CMK (cell line): ENCODE measurements around the gene ALDH7A1.
"Not testable (repeated sequence)": the region's sequence is repeated elsewhere in the genome, so short reads cannot be mapped to it uniquely, and the experiment has no call there.

ENCODE experiments used
- DNase-seq: peaks from one replicate; pipeline ENCODE4 v3.0.0-alpha.2; 2010; ENCODE audit warnings: low read depth

The ALDH7A1 gene

DNA sequence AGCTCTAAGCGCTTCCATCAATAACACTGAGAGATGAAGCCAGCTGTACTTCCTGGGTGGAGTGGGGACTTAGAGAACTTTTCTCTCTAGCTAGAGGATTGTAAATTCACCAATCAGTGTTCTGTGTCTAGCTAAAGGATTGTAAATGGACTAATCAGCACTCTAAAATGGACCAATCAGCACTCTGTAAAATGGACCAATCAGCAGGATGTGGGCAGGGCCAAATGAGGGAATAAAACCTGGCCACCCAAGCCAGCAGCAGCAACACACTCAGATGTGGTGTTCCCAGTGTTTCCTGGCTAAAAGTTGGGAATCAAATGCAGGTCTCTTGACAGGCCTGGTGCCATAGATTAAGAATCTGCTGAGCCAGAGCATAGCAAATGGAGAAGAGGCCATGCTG is 60.5 kb downstream of the ALDH7A1 start:
- no peak for DNase-seq

DNA sequence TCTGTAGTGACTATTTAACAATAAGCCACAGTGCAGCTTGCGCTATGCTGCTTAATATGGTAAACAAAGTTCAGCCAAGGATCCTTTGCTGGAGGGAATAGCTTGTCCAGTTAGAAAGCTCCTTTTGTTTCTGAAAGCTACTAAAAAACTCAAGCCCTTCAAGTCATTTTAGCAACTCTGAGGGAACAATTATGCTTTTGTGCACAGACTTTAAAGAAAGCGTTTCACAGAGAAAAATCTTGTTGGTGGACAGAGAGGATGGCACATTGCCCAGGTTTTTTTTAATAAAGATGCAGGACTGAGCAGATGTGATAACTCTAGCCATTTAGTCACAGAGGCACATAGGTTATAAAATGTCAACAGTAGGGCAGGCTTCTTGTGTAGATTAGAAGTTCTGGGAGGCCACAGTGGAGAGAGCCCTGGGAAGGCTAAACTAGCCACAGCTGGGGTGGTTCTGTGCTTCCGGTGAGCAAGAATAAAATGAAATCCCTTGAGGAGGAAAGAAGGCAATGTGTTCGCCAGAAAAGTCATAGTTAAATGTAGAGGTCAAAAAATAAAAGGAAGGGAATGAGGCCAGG is 63.4 kb downstream of the ALDH7A1 start:
- DNase-seq: no peak

DNA sequence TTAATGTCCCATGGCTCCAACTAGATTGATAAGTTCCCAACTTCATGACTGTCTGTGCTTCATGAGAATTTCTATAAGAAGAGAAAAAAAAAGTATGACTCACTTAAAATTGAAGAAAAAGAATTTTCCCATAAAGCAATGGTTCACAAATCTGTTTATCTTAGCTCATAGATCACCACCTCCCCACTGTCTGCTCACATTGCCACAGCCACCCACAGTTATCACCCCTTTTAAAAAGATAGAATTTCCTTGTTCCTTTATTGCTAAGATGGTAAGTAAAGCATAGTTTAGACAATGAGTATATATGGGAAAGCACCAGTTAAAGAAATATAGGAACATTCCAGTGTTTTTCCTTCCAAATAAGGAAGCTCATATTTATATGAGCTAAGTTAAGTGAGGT is 67.1 kb downstream of the ALDH7A1 start:
- DNase-seq: no peak

DNA sequence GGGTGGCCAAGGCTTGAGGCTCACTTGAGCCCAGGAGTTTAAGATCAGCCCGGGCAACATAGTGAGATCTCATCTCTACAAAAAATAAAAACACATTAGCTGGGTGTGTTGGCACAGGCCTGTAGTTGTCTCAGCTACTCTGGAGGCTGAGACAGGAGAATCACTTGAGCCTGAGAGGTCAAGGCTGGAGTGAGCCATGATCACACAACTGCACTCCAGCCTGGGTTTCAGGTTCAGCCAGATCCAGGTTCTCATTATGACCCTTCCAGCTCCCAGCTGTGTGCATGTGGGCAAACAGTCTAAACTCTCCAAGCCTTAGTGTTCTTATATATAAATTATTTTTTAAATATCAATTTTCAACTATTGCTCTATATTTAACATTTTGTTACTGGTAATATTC is 67.9 kb downstream of the ALDH7A1 start:
- DNase-seq: no peak

DNA sequence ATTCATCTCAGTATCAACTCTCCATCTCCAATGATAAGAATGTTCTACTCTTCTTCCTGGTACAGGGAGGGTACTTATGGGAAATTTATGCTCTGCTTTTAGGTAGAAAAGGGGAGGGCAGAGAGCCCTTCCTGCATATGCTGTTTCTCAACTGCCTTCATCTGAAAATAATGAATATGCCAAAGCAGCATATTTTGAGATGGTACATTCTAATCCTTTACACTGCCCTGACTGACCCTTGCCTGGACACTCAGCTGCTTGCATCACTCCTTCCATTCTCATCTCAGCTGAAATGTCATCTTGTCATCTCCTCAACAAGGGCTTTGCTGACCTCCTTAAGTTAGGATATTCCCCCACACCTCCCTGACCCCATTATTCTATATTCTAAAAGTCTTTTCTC is 68.5 kb downstream of the ALDH7A1 start:
- DNase-seq: no peak

DNA sequence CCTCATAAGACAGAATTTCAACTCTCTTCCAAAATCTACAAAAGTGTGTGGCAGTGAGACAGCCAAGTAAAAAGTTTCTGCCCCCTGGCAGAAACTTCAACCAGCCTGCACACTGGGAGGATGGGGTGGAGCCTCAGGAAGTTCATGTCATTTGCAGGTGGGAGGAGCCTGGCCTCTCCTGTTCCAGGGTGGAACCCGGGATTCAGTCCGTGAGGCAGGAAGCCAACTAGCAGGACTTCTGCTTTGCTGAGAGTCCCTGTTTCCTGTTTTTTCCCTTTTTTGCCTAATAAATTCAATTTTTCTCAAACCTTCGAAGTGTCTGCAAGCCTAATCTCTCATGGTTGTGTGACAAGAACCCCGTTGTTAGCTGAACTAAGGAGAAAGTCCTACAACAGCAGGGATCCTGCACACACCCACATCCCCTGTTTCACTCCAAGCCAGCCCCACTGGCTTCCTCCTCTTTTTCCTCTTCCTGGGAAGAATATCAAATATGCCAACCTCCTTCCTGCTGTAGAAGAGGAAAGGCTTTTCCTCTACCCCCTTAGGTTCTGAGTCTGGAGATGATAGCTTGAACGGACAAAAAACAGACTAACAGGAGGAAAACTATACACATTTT is 69.3 kb downstream of the ALDH7A1 start:
- DNase-seq: no peak

DNA sequence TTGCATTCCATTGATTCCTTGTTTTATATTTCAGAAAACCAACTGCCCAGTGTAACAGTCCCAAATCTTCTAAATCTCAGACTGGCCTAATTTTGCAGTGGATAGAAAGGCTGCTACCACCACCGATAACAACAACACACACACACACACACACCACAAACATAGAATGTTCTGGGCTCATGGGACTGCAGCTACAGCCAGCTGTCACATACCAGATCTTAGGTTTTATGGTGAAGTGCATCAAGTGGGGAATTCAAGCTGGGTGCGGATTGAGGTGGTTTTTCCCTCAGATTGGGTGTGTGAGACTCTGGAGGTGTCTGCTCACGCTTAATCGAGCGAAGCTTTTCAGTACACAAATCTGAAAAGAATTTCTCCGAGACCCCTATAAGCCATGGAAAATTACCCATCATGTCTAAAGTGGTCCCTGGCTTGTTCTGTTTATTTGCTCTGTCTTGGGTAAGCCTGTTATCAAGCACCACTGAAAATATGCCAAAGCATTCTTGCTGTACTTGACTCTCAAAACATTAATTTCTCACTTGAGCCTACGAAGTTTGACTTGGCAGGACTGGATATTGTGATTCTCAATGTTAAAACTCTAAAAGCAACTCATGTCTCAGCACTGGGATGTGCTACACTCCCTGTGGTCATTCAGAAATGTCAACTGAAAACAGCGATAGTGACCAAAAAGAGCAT is 71.1 kb downstream of the ALDH7A1 start:
- no peak for DNase-seq

DNA sequence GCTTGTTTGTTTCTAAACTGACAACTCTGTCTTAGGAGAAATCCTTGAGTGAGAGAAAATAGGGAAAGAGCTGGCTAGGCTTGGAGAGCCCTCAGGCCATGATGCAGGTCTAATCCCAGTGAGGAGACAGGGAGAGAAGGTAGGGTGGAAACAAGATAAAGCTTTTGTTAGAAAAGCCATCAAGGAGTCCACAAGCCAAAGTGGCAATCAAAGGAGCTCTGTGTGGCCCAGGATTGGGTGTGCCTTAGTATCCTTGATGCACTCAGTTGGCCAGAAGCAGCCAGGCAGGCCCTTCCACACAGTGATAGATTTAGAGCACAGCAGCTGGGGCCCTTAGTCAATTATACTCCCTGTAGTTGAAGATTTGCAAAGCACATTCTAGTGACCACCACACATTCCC is 73.9 kb downstream of the ALDH7A1 start:
- DNase-seq: no peak

DNA sequence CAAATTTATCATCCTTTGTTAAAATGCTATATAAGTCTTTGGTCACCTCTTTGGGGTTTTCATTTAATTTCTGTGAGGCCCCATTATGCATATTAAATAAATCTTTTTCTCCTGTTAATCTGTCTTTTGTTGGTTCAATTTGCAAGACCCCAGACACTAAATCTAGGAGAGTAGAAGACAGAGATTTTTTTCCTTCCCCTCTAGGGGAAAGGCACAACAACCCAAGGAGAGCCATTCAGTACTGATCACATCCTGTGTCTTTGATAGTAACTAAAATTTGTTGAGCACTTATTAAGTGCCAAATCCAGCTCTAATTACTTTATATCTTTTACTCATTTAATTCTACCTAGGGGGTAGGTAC is 74.4 kb downstream of the ALDH7A1 start:
- no peak for DNase-seq

DNA sequence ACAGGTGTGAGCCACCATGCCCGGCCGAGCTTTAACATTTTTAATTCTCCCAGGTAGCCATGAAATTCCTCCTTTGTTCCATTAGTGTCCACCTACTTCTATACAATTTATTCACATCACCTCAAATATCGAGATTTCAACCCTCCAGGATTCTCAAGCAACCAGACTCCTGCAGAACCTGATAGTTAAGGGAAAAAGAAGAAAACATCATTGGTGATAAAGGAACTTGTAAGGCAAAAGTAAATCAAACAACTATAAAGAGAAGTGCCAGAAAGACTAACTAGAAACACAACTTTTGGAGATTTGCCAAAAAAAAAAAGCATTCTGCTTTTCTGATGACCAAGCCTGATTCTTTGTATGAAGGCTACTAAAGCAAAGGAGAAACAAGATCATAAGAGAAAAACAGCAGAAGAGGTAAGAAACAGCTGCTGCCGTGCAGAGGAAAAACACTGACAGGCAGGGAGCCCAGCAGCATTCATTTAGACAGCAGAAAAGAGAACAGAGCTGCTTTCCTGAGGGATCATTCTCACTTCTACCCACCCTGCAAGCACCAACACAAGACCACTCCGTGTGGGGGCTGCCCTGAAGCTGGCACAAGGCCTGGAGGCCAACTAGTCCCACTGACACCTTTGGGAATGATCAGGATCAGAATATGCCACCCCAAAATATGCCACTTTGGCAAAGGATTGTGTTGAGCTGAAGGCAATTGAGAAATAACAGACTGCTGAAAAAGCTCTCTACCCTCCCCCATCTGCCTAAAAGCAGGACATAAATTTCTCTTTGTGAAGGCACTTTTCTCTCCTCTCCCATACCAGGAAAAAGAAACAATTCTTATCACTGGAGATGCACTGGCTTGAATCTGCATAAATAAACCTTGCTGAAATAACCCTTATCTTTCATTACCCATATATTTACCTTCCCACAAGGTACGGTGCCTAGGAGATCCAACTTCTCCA is 75.1 kb downstream of the ALDH7A1 start:
- DNase-seq: no peak

DNA sequence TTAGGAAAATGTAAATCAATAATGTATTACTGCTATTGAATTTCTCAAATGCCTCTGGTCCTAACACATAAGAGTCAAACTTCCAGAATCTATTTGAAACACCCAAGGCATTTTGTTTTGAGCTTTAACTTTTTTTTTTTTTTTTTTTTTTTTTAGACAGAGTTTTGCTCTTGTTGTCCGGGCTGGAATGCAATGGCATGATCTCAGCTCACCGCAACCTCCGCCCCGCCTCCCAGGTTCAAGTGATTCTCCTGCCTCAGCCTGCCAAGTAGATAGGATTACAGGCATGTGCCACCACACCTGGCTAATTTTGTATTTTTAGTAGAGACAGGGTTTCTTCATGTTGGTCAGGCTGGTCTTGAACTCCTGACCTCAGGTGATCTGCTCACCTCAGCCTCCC is 75.8 kb downstream of the ALDH7A1 start:
- DNase-seq: not testable (repeated sequence)

DNA sequence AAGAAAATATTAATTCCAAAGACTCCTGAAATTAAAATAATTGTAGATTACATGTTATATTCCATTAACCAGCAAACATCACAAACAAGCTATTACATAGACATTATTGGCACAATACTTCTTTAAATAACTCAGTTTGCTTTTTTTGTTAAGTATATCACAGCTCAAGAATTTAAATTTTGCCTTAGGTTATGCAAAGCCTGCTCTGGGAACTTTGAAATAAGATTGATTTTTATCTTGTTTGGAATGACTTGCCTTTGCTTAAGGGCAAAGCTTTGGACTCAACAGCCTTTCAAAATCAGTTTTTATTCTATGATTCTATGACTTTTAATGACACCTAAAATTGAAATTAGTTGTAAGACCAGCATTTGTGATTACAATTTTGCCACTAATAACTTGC is 78.2 kb downstream of the ALDH7A1 start:
- no peak for DNase-seq

DNA sequence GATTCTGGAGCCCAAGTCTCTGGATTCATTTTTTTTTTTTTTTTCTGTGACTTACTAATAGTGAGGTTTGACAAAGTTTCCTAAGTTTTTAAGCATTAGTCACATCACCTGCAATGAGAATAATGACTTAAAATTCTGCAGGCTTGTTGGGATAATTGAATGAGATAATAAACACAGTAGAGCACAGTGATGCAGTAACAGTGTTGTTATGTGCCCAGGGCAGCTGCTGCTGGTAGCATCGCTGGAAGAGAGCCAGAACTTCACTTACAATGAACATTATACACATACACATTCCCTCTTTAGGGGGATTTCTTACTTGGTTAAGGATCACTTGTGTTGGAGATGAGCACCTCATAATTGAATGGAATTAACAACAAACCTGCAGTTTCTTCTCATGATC is 78.9 kb downstream of the ALDH7A1 start:
- DNase-seq: no peak

DNA sequence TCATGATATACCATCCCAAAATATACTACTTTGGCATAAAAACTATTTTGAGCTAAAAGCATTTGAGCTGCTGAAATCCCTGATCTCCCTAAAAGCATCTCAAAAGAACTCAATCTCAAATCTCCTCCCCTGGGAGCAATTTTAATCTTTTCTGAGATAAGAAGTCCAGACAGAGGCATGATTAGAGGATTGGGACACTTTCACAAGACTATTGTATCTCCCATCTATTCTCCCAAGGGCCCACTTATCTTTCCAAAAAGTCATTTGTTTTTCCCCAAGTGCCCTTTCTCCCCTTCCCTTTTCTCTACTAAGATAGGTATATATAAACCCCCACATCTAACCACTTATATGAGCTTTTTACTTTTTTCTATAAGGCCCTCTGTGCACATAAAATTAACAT is 79.7 kb downstream of the ALDH7A1 start:
- DNase-seq: no peak

DNA sequence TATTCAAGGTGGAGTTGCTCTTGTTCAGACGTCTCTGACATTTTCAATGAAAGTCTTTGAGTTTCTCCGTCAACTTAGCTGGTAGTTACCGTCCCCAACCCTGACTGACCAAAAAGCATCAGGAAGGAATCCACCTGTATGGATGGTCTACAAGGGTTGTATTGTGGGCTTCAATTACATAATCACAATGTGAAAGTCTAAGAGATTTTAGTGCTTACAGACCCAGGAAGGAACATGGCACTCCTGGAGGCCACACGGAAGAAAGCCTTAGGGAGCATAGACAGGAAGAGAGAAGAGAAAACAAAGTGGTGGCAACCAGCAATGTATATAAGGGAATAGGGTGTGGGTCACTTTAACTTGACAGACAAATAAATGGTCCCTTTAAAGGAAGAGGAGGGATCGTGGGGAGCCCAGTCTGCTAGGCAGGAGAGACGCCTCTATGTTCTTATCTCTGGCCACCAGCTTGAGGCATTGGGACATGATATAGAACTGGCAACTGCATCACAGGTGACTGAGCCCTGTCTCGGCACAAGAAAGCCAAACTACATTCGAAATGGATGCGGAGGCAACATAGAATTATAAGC is 80.4 kb downstream of the ALDH7A1 start:
- DNase-seq: peak; percentile 40

DNA sequence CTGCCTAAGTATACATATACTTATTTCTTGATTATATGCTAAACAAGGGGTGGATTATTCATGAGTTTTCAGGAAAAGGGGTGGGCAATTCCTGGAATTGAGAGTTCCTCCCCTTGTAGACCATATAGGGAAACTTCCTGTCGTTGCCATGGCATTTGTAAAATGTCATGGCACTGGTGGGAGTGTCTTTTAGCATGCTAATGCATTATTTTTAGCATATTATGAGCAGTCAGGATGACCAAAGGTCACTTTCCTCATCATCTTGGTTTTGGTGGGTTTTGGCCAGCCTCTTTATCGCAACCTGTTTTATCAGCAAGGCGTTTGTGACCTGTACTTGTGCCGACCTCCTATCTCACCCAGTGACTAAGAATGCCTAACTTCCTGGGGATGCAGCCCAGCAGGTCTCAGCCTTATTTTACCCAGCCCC is 80.9 kb downstream of the ALDH7A1 start:
- DNase-seq: peak; percentile 29

DNA sequence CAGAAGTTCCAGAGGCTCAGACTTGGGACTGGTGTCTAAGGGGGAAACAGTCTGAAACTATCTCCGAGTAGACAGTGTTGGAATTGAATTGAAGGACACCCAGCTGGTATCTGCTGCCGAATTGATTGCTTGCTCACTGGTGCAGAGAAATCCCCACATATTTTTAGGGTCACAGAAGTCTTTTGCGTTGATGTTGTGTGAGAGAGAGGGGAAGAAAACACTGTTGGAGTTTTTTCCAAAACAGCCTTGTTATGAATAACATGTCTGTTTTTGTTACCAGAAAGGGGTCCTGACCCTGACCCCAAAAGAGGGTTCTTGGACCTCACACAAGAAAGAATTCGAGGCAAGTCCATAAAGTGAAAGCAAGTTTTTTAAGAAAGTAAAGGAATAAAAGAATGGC is 81.3 kb downstream of the ALDH7A1 start:
- no peak for DNase-seq

DNA sequence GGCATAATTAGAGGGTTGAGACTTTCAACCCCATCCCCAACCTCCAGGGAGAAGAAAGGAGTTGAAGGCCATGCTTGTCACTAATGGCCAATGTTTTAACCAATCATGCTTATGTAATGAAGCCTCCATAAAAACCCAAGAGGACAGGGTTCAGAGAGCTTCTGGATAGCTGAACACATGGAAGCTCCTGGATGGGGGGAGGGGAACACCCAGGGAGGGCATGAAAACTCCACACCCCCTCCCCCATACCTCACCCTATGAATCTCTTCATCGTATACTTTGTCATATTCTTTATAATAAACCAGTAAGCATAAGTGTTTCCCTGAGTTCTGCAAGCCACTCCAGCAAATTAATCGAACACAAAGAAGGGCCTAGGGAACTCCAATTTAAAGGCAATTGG is 81.7 kb downstream of the ALDH7A1 start:
- no peak for DNase-seq

DNA sequence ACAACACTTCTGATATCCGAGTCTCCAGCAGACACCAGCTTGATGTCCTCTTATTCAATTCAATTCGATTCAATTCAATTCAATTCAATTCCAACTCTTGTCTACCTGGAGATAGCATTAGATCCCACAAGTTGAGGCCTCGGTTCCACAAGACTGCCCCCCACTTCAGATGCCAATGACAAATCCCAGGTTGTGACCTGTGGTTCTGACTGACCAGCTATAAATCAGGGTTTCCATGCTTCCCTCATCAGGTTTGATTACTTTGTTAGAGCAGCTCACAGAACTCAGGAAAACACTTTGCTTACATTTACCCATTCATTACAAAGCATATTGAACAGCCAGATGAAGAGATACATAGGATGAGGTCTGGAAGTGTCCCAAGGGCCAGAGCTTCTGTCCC is 82.6 kb downstream of the ALDH7A1 start:
- DNase-seq: no peak

DNA sequence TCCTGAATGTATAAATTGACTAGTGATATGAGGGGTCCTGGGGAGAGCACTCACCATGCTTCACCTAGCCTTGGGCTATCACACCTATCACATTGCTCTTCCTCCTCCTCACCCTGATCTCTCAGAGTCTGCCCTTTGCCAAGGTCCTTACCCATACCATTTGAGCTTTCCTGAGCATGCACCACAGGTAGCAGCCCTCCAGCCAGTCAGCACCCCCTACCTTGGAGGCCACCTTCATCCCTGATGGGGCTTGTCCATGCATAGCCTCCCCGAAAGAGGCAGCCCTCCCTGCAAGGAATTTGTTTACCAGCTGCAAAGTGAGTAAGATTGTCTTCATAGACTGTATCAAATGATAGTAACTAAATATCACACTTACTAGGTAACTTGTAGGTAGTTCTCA is 83.1 kb downstream of the ALDH7A1 start:
- DNase-seq: no peak

DNA sequence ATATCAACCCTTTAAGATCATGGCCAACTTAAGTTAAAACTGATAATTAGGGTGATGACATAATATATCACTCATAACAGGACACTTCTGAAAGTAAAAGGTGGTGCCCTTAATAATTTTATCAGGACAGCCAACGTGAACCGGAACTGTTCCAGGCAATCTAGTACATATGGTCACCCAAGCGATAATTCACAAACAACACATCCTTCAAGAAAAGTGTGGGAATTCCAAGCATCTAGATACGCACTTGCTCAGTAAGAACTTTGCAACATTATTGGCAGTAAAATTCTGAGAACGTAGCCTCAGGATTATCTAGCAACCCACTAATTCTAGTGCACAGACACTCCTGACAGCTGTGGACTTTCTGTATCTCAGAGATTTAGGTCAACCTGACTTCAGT is 85.7 kb downstream of the ALDH7A1 start:
- no peak for DNase-seq

DNA sequence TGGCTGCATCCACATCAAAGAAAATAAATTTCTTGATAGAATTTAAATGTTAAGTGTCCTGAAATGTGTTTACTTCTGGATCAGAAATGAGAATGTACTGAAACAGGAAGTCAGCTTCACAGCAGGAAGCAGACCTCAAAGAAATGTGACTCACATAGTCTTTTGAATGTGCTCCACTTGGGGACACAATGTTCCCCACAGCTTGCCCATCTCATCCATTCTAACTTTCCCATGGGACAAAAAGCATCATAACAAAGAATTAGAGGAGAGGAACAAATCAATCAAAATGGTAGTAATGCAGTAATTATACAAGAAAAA is 86.1 kb downstream of the ALDH7A1 start:
- DNase-seq: no peak
